ENCODE measurements around the gene E4F1. TPM values are rescaled to one million over a fixed set of nuclear protein-coding genes. Genes with fewer than 3 reads are reported as not detected.
A peak's percentile ranks its signal among the peaks of the same experiment; 100 is the strongest.

E4F1 gene
- total RNA-seq, 1 donor from 2014 or later = 21.0 TPM

- ATAC-seq = peak; percentile 75 to 82
- Histone ChIP-seq H3K4me3 (no peak overlapping the region), H3K9me3 (no peaks in the 10 kb centered on the region), H3K36me3 (no peaks in the 10 kb centered on the region), H3K4me1 (peaks cover 13% of the 10 kb centered on the region), H3K27me3 (ENCODE audit: low read depth) (peaks cover 40% of the 10 kb centered on the region), H3K27ac (no peak overlapping the region)
- intact Hi-C loops (cut with DNase I) = no loop called here
- no peak for DNase-seq
- TF ChIP-seq CTCF (IDR thresholded peaks at IDR 0.05) = peak; percentile 54
Observed at GRCh38 chr16:2194852-2195321, 28.5 kb upstream of the E4F1 start.

- ATAC-seq = peak; percentile 3 to 16
- Histone ChIP-seq H3K36me3 (no peaks in the 10 kb centered on the region), H3K9me3 (no peaks in the 10 kb centered on the region), H3K4me1 (peaks cover 13% of the 10 kb centered on the region), H3K4me3 (peak overlapping the region; percentile 36), H3K27ac (no peak overlapping the region), H3K27me3 (ENCODE audit: low read depth) (peaks cover 40% of the 10 kb centered on the region)
- TF ChIP-seq CTCF (IDR thresholded peaks at IDR 0.05) = no peak
- intact Hi-C loops (cut with DNase I) = no loop called here
- DNase-seq = no peak
Observed at GRCh38 chr16:2195322-2196161, 27.8 kb upstream of the E4F1 start.

GRCh38 chr16:2196162-2196980 is 27.0 kb upstream of the E4F1 start, which contains the start of gene CASKIN1:
Gene CASKIN1, minus strand, starts transcription at chr16:2196605. Its CDS starts 173 bp downstream, at chr16:2196432.
- peak within 1 kb of the TSS; percentile 36 for H3K4me3 ChIP-seq
- H3K9me3 ChIP-seq = no peaks in the 10 kb centered on the region
- TF ChIP-seq CTCF (IDR thresholded peaks at IDR 0.05) = no peak
- no peak within 1 kb of the TSS for H3K27ac ChIP-seq
- H3K36me3 ChIP-seq = no peaks in the 10 kb centered on the region
- intact Hi-C loops (cut with DNase I) = no loop called here
- DNase-seq (no peak), ATAC-seq (peak in 1 of 2 donors; percentile 4)
- H3K4me1 ChIP-seq = peaks cover 13% of the 10 kb centered on the region
- peaks cover 40% of the 10 kb centered on the region for H3K27me3 ChIP-seq (ENCODE audit: low read depth)

GRCh38 chr16:2196981-2197511 is 26.3 kb upstream of the E4F1 start:
- intact Hi-C loops (cut with DNase I) = no loop called here
- DNase-seq (no peak), ATAC-seq (no peak)
- Histone ChIP-seq H3K36me3 (no peaks in the 10 kb centered on the region), H3K27me3 (ENCODE audit: low read depth) (peaks cover 40% of the 10 kb centered on the region), H3K9me3 (no peaks in the 10 kb centered on the region), H3K27ac (no peak overlapping the region), H3K4me1 (peaks cover 13% of the 10 kb centered on the region), H3K4me3 (no peak overlapping the region)
- no peak for TF ChIP-seq CTCF (IDR thresholded peaks at IDR 0.05)

GRCh38 chr16:2197765-2198164 is 25.6 kb upstream of the E4F1 start:
- Histone ChIP-seq H3K36me3 (no peaks in the 10 kb centered on the region), H3K4me1 (peaks cover 13% of the 10 kb centered on the region), H3K27me3 (ENCODE audit: low read depth) (peaks cover 40% of the 10 kb centered on the region), H3K4me3 (no peak overlapping the region), H3K9me3 (no peaks in the 10 kb centered on the region), H3K27ac (no peak overlapping the region)
- intact Hi-C loops (cut with DNase I) = no loop called here
- no peak for ATAC-seq
- no peak for TF ChIP-seq CTCF (IDR thresholded peaks at IDR 0.05)
- DNase-seq = no peak

Measured in lower lobe of right lung (tissue), 2 donors.